Ovary (tissue), 9 donors: ENCODE results near the gene PDCD7. TPM values are rescaled to one million over a fixed set of nuclear protein-coding genes. Genes with fewer than 3 reads are reported as not detected.

ENCODE experiments used
- DNase-seq, 5 donors: peaks; one replicate each; pipeline ENCODE4 v3.0.0-alpha.2; 2019 to 2020
- H3K27ac ChIP-seq, 2 donors: fragments of 200-600 bp; one replicate each; pipeline versions ENCODE4 v1.5.1 to v1.8.0; 2019 to 2022
- H3K27me3 ChIP-seq: fragments of 200-600 bp; one replicate; pipeline ENCODE4 v1.8.0; 2022
- H3K36me3 ChIP-seq: fragments of 200-600 bp; sonication (generic); one replicate; pipeline ENCODE4 v1.5.1; 2019
- H3K4me1 ChIP-seq: one replicate; pipeline ENCODE4 v1.8.1; 2013; ENCODE audit warnings: mild to moderate bottlenecking, moderate library complexity; ENCODE audit not compliant: insufficient read depth
- H3K4me3 ChIP-seq: fragments of 200-600 bp; sonication (generic); one replicate; pipeline ENCODE4 v1.5.1; 2017
- H3K9me3 ChIP-seq, 2 donors: fragments of 200-600 bp in 1 of 2; sonication (generic) in 1 of 2; one replicate each; pipeline versions ENCODE4 v1.5.1 to v1.8.1; 2013 to 2019; ENCODE audit warnings: mild to moderate bottlenecking in 1 of 2, moderate library complexity in 1 of 2
- CTCF ChIP-seq, 3 donors: fragments of 450-650 bp in 2 of 3; fragments of 200-600 bp in 1 of 3; IDR thresholded peaks; one replicate each; pipeline versions ENCODE4 v1.5.1 to v1.8.0; 2016 to 2022; ENCODE audit warnings: antibody characterized with exemption in 3 of 3, mild to moderate bottlenecking in 1 of 3
- EP300 ChIP-seq: sonication (generic); formaldehyde crosslinking; IDR thresholded peaks from one replicate; pipeline ENCODE4 v1.6.1; 2017; ENCODE audit warnings: antibody characterized with exemption
- POLR2A ChIP-seq: fragments of 450-650 bp; IDR thresholded peaks from one replicate; pipeline ENCODE4 v1.6.1; 2017; ENCODE audit warnings: antibody characterized with exemption, mild to moderate bottlenecking, moderate library complexity
- WGBS, 3 donors: extraction: QIAGEN DNeasy Blood & Tissue Kit in 1 of 3; methylation state at CpG; one replicate each; pipeline versions ENCODE4 v1.1.5 to v1.1.7; 2013 to 2017; 5-methylcytosine and 5-hydroxymethylcytosine counted together
- intact Hi-C, 4 donors: fragments of 100-400 bp; cut with DNase I; formaldehyde crosslinking; loops; one replicate each; pipeline versions ENCODE4 v1.11.0 to v1.15.1; 2022 to 2023
- polyA plus RNA-seq, 2 donors: library from polyadenylated mRNA; stranded (reverse); fragments of 200-250 nt in 1 of 2; fragments of 350-450 nt in 1 of 2; fragmentation: Illumina TruSeq in 1 of 2; extraction: RNeasy Lipid Tissue Mini Kit (QIAGEN cat#74804) in 1 of 2; gene quantifications; one replicate each; pipeline ENCODE4 v1.2.3, GENCODE V29; 2013 to 2014
- total RNA-seq, 7 donors: library from RNA; depleted of rRNA in 2 of 7; stranded (reverse); fragments of >200 nt in 2 of 7; fragmentation: NEBNext Ultra II Directional in 3 of 7; extraction: Animal tissue kit (Norgen Biotek cat#: 25700) in 3 of 7; gene quantifications; one replicate each; pipeline versions ENCODE4 v1.1.0 to v1.2.4, GENCODE V29; 2016 to 2023
- donor health status: DM: no; HTN: no; CAD: no; lungs with moderate emphysema.
- donor health status: DM: no; HTN: no; CAD: no.
- donor health status: Bipolar disorder and iron deficiency.
- donor health status: DM: yes; HTN: yes; CAD: no.
- donor health status: DM: no; HTN: no; CAD: no.
- donor health status: DM: yes; HTN: yes; CAD: no.

PDCD7 gene
- total and polyA plus RNA-seq, 9 donors = 16.4 to 41.1 (median 29.8) TPM

GRCh38 chr15:65084500-65085206 lies 49.0 kb downstream of the PDCD7 start:
- TF ChIP-seq POLR2A (no peak), CTCF (IDR thresholded peaks at IDR 0.05) (no peak), EP300 (no peak)
- WGBS, 3 donors = 81 to 86% (median 84%) methylated on average over 7 of the region's 7 CpGs
- H3K4me3 ChIP-seq = no peak overlapping the region
- no peaks in the 10 kb centered on the region for H3K27me3 ChIP-seq
- no peaks in the 10 kb centered on the region for H3K9me3 ChIP-seq
- no peaks in the 10 kb centered on the region for H3K36me3 ChIP-seq
- no peak for DNase-seq
- intact Hi-C loops = loop anchor here in 3 of 4 donors (5.0 to 10.0 kb wide), 2 partner anchors 32 to 50 kb away; no protein-coding TSS in a partner anchor
- H3K4me1 ChIP-seq = peaks cover 12% of the 10 kb centered on the region
- no peak overlapping the region for H3K27ac ChIP-seq

- Histone ChIP-seq H3K27ac (no peak overlapping the region), H3K4me3 (no peak overlapping the region), H3K9me3 (no peaks in the 10 kb centered on the region), H3K36me3 (no peaks in the 10 kb centered on the region), H3K4me1 (peaks cover 4% of the 10 kb centered on the region), H3K27me3 (no peaks in the 10 kb centered on the region)
- DNase-seq = no peak
- intact Hi-C loops = loop anchor here in 2 of 4 donors (10.0 kb wide), 1 partner anchor 48 kb away; no protein-coding TSS in a partner anchor
- 26 to 43% (median 31%) methylated on average over 7 of the region's 7 CpGs for WGBS, 3 donors
- TF ChIP-seq CTCF (IDR thresholded peaks at IDR 0.05) (peak in 2 of 3 donors; percentile 25 to 28), EP300 (no peak)
These were observed 50.3 kb downstream of the PDCD7 start for GRCh38 chr15:65083262-65083701.

GRCh38 chr15:65082303-65082953 lies 51.2 kb downstream of the PDCD7 start:
- intact Hi-C loops = loop anchor here in 2 of 4 donors (10.0 kb wide), 1 partner anchor 48 kb away; no protein-coding TSS in a partner anchor
- peaks cover 4% of the 10 kb centered on the region for H3K4me1 ChIP-seq
- H3K27me3 ChIP-seq = no peaks in the 10 kb centered on the region
- DNase-seq = no peak
- 18 to 19% (median 18%) methylated on average over 7 of the region's 7 CpGs for WGBS, 3 donors
- no peaks in the 10 kb centered on the region for H3K36me3 ChIP-seq
- no peaks in the 10 kb centered on the region for H3K9me3 ChIP-seq
- no peak overlapping the region for H3K4me3 ChIP-seq
- TF ChIP-seq EP300 (no peak), POLR2A (no peak)
- no peak overlapping the region for H3K27ac ChIP-seq

- intact Hi-C loops = loop anchor here in 3 of 4 donors (2.0 to 10.0 kb wide), 2 partner anchors 27 to 47 kb away; no protein-coding TSS in a partner anchor
- Histone ChIP-seq H3K27me3 (no peaks in the 10 kb centered on the region), H3K4me3 (no peak overlapping the region), H3K9me3 (no peaks in the 10 kb centered on the region), H3K4me1 (peaks cover 4% of the 10 kb centered on the region), H3K27ac (no peak overlapping the region), H3K36me3 (no peaks in the 10 kb centered on the region)
- WGBS, 3 donors = 80 to 87% (median 84%) methylated on average over 5 of the region's 5 CpGs
- TF ChIP-seq CTCF (IDR thresholded peaks at IDR 0.05) (no peak), EP300 (no peak), POLR2A (no peak)
- no peak for DNase-seq
These were observed 51.9 kb downstream of the PDCD7 start for GRCh38 chr15:65081758-65082157.
